ENCODE measurements around the gene RNF220.

DNA sequence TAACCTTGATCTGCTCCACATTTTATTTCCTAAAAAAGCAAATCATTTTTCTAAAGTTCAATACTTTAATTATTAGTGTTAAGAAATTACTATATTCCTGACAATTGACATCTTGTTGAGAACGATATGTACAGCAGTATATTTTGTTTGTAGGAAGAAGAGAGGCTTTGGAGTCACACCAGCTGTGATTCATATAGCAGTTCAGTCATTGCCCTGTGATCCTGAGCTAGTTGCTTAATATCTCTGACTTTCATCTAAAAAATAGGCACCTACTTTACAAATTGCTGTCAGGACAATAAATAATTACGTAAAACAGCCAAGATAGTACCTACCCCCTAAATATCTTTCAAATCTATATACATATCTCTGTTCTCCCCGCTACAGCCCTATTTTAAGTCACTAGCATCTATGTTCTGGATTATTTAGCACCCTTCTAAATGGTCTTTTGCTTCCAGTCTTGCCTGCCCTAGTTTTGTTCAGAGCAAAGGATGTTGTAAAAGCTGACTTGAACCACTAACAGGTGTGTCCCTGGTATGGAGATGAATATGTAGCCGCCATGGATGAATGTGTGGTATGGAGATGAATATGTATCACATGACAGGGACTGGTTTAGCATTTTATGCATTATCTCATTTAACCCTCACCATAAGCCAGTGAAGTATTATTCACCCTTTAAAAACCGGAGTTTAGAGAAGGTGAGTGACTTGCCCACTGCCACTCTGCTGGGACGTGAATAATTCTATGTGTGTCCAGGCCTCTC lies 42.2 kb downstream of the RNF220 start:
- TF ChIP-seq, protein P1, sequence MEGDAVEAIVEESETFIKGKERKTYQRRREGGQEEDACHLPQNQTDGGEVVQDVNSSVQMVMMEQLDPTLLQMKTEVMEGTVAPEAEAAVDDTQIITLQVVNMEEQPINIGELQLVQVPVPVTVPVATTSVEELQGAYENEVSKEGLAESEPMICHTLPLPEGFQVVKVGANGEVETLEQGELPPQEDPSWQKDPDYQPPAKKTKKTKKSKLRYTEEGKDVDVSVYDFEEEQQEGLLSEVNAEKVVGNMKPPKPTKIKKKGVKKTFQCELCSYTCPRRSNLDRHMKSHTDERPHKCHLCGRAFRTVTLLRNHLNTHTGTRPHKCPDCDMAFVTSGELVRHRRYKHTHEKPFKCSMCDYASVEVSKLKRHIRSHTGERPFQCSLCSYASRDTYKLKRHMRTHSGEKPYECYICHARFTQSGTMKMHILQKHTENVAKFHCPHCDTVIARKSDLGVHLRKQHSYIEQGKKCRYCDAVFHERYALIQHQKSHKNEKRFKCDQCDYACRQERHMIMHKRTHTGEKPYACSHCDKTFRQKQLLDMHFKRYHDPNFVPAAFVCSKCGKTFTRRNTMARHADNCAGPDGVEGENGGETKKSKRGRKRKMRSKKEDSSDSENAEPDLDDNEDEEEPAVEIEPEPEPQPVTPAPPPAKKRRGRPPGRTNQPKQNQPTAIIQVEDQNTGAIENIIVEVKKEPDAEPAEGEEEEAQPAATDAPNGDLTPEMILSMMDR (IDR thresholded peaks at IDR 0.05): no peak
- TF ChIP-seq, protein P2, sequence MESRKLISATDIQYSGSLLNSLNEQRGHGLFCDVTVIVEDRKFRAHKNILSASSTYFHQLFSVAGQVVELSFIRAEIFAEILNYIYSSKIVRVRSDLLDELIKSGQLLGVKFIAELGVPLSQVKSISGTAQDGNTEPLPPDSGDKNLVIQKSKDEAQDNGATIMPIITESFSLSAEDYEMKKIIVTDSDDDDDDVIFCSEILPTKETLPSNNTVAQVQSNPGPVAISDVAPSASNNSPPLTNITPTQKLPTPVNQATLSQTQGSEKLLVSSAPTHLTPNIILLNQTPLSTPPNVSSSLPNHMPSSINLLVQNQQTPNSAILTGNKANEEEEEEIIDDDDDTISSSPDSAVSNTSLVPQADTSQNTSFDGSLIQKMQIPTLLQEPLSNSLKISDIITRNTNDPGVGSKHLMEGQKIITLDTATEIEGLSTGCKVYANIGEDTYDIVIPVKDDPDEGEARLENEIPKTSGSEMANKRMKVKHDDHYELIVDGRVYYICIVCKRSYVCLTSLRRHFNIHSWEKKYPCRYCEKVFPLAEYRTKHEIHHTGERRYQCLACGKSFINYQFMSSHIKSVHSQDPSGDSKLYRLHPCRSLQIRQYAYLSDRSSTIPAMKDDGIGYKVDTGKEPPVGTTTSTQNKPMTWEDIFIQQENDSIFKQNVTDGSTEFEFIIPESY (IDR thresholded peaks at IDR 0.05; ENCODE audit: borderline replicate concordance, low read depth): no peak
- TF ChIP-seq POLR2AphosphoS5 (IDR thresholded peaks at IDR 0.05; ENCODE audit: low read depth, low read length): no peak
- no peak for TF ChIP-seq SMC3 (IDR thresholded peaks at IDR 0.05; ENCODE audit: low read depth, low read length)
- no peak for TF ChIP-seq MEF2A (IDR thresholded peaks at IDR 0.05; ENCODE audit: borderline replicate concordance, low read depth)
- TF ChIP-seq RXRA (IDR thresholded peaks at IDR 0.05; ENCODE audit: borderline replicate concordance, low read depth): no peak
- TF ChIP-seq RCOR1 (IDR thresholded peaks at IDR 0.05; ENCODE audit: low read length): no peak
- TF ChIP-seq EP300 (IDR thresholded peaks at IDR 0.05; ENCODE audit: borderline replicate concordance in 1 of 2, low read depth in 1 of 2, low read length in 1 of 2): no peak
- TF ChIP-seq, protein P3, sequence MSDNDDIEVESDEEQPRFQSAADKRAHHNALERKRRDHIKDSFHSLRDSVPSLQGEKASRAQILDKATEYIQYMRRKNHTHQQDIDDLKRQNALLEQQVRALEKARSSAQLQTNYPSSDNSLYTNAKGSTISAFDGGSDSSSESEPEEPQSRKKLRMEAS (IDR thresholded peaks at IDR 0.05; ENCODE audit: low read depth): no peak
- TF ChIP-seq EZH2phosphoT487 (IDR thresholded peaks at IDR 0.05; ENCODE audit: borderline replicate concordance, low read depth): no peak
- no peak for TF ChIP-seq MXI1 (IDR thresholded peaks at IDR 0.05; ENCODE audit: low read depth, low read length)

Measured in SK-N-SH (cell line).